CD14-positive monocyte (primary cell): ENCODE results near the gene MYO6. TPM values are rescaled to one million over a fixed set of nuclear protein-coding genes. Genes with fewer than 3 reads are reported as not detected.

ENCODE experiments used
- DNase-seq, 3 donors: peaks; one replicate each; pipeline ENCODE4 v3.0.0-alpha.2; 2011 to 2022
- H2AFZ ChIP-seq: 2 replicates; pipeline ENCODE4 v1.6.0; 2012; ENCODE audit warnings: mild to moderate bottlenecking, low read depth, low read length, inconsistent platforms; ENCODE audit not compliant: insufficient read depth, poor library complexity, severe bottlenecking
- H3K27ac ChIP-seq, 2 donors: 1 replicate in 1 of 2; 2 replicates in 1 of 2; pipeline ENCODE4 v1.5.1; 2012 to 2013; ENCODE audit warnings: low read length in 2 of 2, control low read depth in 1 of 2, inconsistent platforms in 1 of 2, low read depth in 1 of 2, mild to moderate bottlenecking in 1 of 2
- H3K27me3 ChIP-seq, 2 donors: one replicate each; pipeline versions ENCODE4 v1.6.0 to v1.6.1; 2011 to 2013; ENCODE audit warnings: low read length in 2 of 2; ENCODE audit not compliant: control insufficient read depth in 2 of 2, insufficient read depth in 2 of 2
- H3K36me3 ChIP-seq, 2 donors: replicated peaks in 1 of 2; 1 replicate in 1 of 2; 2 replicates in 1 of 2; pipeline versions ENCODE4 v1.5.1 to v1.6.1; 2012 to 2013; ENCODE audit warnings: low read length in 2 of 2, control low read depth in 1 of 2, inconsistent platforms in 1 of 2, mild to moderate bottlenecking in 1 of 2; ENCODE audit not compliant: insufficient read depth in 2 of 2, control insufficient read depth in 1 of 2
- H3K4me1 ChIP-seq, 2 donors: 1 replicate in 1 of 2; 2 replicates in 1 of 2; pipeline versions ENCODE4 v1.5.1 to v1.6.1; 2012 to 2013; ENCODE audit warnings: low read length in 2 of 2, control low read depth in 1 of 2, inconsistent platforms in 1 of 2, mild to moderate bottlenecking in 1 of 2, moderate library complexity in 1 of 2; ENCODE audit not compliant: insufficient read depth in 2 of 2, control insufficient read depth in 1 of 2
- H3K4me2 ChIP-seq: replicated peaks from 2 replicates; pipeline ENCODE3; 2012; ENCODE audit warnings: low read length, moderate library complexity, mild to moderate bottlenecking; ENCODE audit not compliant: poor library complexity, severe bottlenecking; ENCODE audit errors: extremely low read depth
- H3K4me3 ChIP-seq, 3 experiments: fragments of 200-600 bp in 1 of 3; sonication (generic) in 1 of 3; replicated peaks in 1 of 3; 1 replicate in 2 of 3; 2 replicates in 1 of 3; pipeline ENCODE4 v1.5.1; 2011 to 2013; ENCODE audit warnings: low read length in 3 of 3, mild to moderate bottlenecking in 3 of 3, control low read depth in 2 of 3, low read depth in 2 of 3, inconsistent platforms in 1 of 3, moderate library complexity in 1 of 3
- H3K79me2 ChIP-seq: 2 replicates; pipeline ENCODE4 v1.6.0; 2012; ENCODE audit warnings: mild to moderate bottlenecking, control low read depth, inconsistent platforms, low read length, moderate library complexity; ENCODE audit not compliant: insufficient read depth
- H3K9ac ChIP-seq: 2 replicates; pipeline ENCODE4 v1.6.0; 2017; ENCODE audit warnings: low read length, mild to moderate bottlenecking; ENCODE audit not compliant: insufficient read depth, poor library complexity, severe bottlenecking
- H3K9me3 ChIP-seq, 2 donors: replicated peaks in 1 of 2; 1 replicate in 1 of 2; 2 replicates in 1 of 2; pipeline versions ENCODE4 v1.5.1 to v1.6.1; 2012 to 2013; ENCODE audit warnings: low read length in 2 of 2, control low read depth in 1 of 2; ENCODE audit not compliant: control insufficient read depth in 1 of 2, insufficient read depth in 1 of 2
- H4K20me1 ChIP-seq: 2 replicates; pipeline ENCODE4 v1.6.0; 2012; ENCODE audit warnings: mild to moderate bottlenecking, low read length, control low read depth, moderate library complexity; ENCODE audit not compliant: insufficient read depth
- H3K27ac Mint-ChIP-seq, 7 donors: one replicate each; pipeline ENCODE4 v1.8.0; 2020; ENCODE audit warnings: mild to moderate bottlenecking in 7 of 7, mixed read lengths in 7 of 7, moderate library complexity in 6 of 7, inconsistent platforms in 2 of 7
- H3K27me3 Mint-ChIP-seq, 3 donors: one replicate each; pipeline ENCODE4 v1.8.0; 2021 to 2022; ENCODE audit warnings: low read depth in 3 of 3, mild to moderate bottlenecking in 3 of 3, mixed read lengths in 3 of 3, moderate library complexity in 3 of 3, inconsistent platforms in 1 of 3
- H3K36me3 Mint-ChIP-seq, 2 donors: one replicate each; pipeline ENCODE4 v1.8.0; 2020; ENCODE audit warnings: mixed read lengths in 2 of 2, inconsistent platforms in 1 of 2, mild to moderate bottlenecking in 1 of 2
- H3K4me1 Mint-ChIP-seq: one replicate; pipeline ENCODE4 v1.8.0; 2020; ENCODE audit warnings: mild to moderate bottlenecking, mixed read lengths
- H3K4me3 Mint-ChIP-seq, 2 donors: one replicate each; pipeline ENCODE4 v1.8.0; 2020; ENCODE audit warnings: mild to moderate bottlenecking in 2 of 2, mixed read lengths in 2 of 2, moderate library complexity in 1 of 2
- H3K9me3 Mint-ChIP-seq, 7 donors: one replicate each; pipeline ENCODE4 v1.8.0; 2020 to 2022; ENCODE audit warnings: mixed read lengths in 7 of 7, mild to moderate bottlenecking in 6 of 7, moderate library complexity in 6 of 7, inconsistent platforms in 2 of 7
- CTCF ChIP-seq: fragments of 200-600 bp; IDR thresholded peaks from one replicate; pipeline ENCODE4 v1.8.0; 2022; ENCODE audit warnings: antibody characterized with exemption, mild to moderate bottlenecking
- WGBS: methylation state at CpG from one replicate; pipeline ENCODE4 v1.1.5; 2013; ENCODE audit warnings: missing lambda C conversion rate; ENCODE audit not compliant: insufficient coverage; 5-methylcytosine and 5-hydroxymethylcytosine counted together
- intact Hi-C, 2 donors: fragments of 100-400 bp; cut with micrococcal nuclease; formaldehyde crosslinking; loops; one replicate each; pipeline versions ENCODE4 v1.15.0 to v1.15.1; 2023
- polyA plus RNA-seq, 3 donors: library from polyadenylated mRNA; depleted of rRNA in 1 of 3; unstranded in 2 of 3; stranded (reverse) in 1 of 3; fragments of 300-500 nt in 2 of 3; fragments of >200 nt in 1 of 3; fragmentation: Illumina TruSeq in 2 of 3; gene quantifications; 1 replicate in 2 of 3; 2 replicates in 1 of 3; pipeline ENCODE4 v1.2.3, GENCODE V29; 2012 to 2021

MYO6 gene
- polyA plus RNA-seq, 3 donors = not detected

- Histone ChIP-seq H3K27ac (no peak overlapping the region), H3K9me3 (no peaks in the 10 kb centered on the region), H3K4me2 (no peak overlapping the region), H2AFZ (no peak overlapping the region), H3K36me3 (no peaks in the 10 kb centered on the region), H3K79me2 (no peaks in the 10 kb centered on the region), H3K4me1 (no peaks in the 10 kb centered on the region), H3K4me3 (no peak overlapping the region), H3K9ac (no peak overlapping the region), H3K27me3 (no peaks in the 10 kb centered on the region), H4K20me1 (no peaks in the 10 kb centered on the region)
- Mint-ChIP-seq H3K36me3 (no peaks in the 10 kb centered on the region), H3K27ac (peak overlapping the region in 1 of 7 donors; percentile 37), H3K9me3 (peaks cover 0 to 5% (median 0%) of the 10 kb centered on the region in 7 donors), H3K4me1 (no peaks in the 10 kb centered on the region), H3K4me3 (no peak overlapping the region), H3K27me3 (peaks cover 0 to 5% (median 2%) of the 10 kb centered on the region in 3 donors)
- intact Hi-C loops = no loop called here
- TF ChIP-seq CTCF = no peak
- no peak for DNase-seq
Observed at GRCh38 chr6:75834447-75834846, 85.4 kb downstream of the MYO6 start.

- Mint-ChIP-seq H3K27me3 (peaks cover 0 to 4% (median 4%) of the 10 kb centered on the region in 3 donors), H3K4me1 (no peaks in the 10 kb centered on the region), H3K9me3 (peaks cover 0 to 4% (median 0%) of the 10 kb centered on the region in 7 donors), H3K27ac (no peak overlapping the region), H3K36me3 (no peaks in the 10 kb centered on the region), H3K4me3 (no peak overlapping the region)
- no peak for TF ChIP-seq CTCF
- intact Hi-C loops = no loop called here
- no peaks in the 10 kb centered on the region for H3K9me3 ChIP-seq
- no peaks in the 10 kb centered on the region for H3K4me1 ChIP-seq
- H3K4me3 ChIP-seq = no peak overlapping the region
- H4K20me1 ChIP-seq = no peaks in the 10 kb centered on the region
- no peaks in the 10 kb centered on the region for H3K79me2 ChIP-seq
- 100% methylated on average over 1 of the region's 4 CpGs for whole genome bisulfite sequencing
- H3K9ac ChIP-seq = no peak overlapping the region
- no peaks in the 10 kb centered on the region for H3K27me3 ChIP-seq
- H3K27ac ChIP-seq = no peak overlapping the region
- no peaks in the 10 kb centered on the region for H3K36me3 ChIP-seq
- no peak overlapping the region for H3K4me2 ChIP-seq
- no peak overlapping the region for H2AFZ ChIP-seq
- no peak for DNase-seq
Observed at GRCh38 chr6:75842191-75842590, 93.2 kb downstream of the MYO6 start.
